ENCODE results near the gene REN. TPM values are rescaled to one million over a fixed set of nuclear protein-coding genes. Genes with fewer than 3 reads are reported as not detected.
A peak's percentile ranks its signal among the peaks of the same experiment; 100 is the strongest.

REN gene
- total RNA-seq, result not detected in 2 replicates
- not detected for polyA plus RNA-seq (2012)

GRCh38 chr1:204166219-204166618 is at the start of gene REN:
Gene REN (minus strand): TSS chr1:204166337. CDS start chr1:204166293, 44 bp downstream.
- DNase-seq (ENCODE audit: low read depth), result no peak

GRCh38 chr1:204213668-204214662 is 47.8 kb upstream of the REN start, which contains the start of gene GOLT1A:
Gene GOLT1A (minus strand): TSS chr1:204213988. CDS start chr1:204213906, 82 bp downstream.
- DNase-seq (ENCODE audit: low read depth), result peak; percentile 76

- DNase-seq (ENCODE audit: low read depth), result no peak
These were observed 46.6 kb upstream of the REN start for GRCh38 chr1:204212715-204213114.

- DNase-seq (ENCODE audit: low read depth), result no peak
These were observed 44.9 kb upstream of the REN start for GRCh38 chr1:204211046-204211445.

GRCh38 chr1:204207136-204207616 is 41.0 kb upstream of the REN start:
- DNase-seq (ENCODE audit: low read depth), result peak; percentile 66

GRCh38 chr1:204206121-204206520 is 40.0 kb upstream of the REN start:
- no peak for DNase-seq (ENCODE audit: low read depth)

GRCh38 chr1:204205486-204205885 is 39.3 kb upstream of the REN start:
- no peak for DNase-seq (ENCODE audit: low read depth)

- DNase-seq (ENCODE audit: low read depth), result no peak
These were observed 38.8 kb upstream of the REN start for GRCh38 chr1:204204944-204205343.

GRCh38 chr1:204203206-204203767 is 37.1 kb upstream of the REN start:
- no peak for DNase-seq (ENCODE audit: low read depth)

GRCh38 chr1:204202481-204202880 is 36.3 kb upstream of the REN start:
- DNase-seq (ENCODE audit: low read depth), result no peak

GRCh38 chr1:204201348-204202040 is 35.4 kb upstream of the REN start:
- DNase-seq (ENCODE audit: low read depth), result no peak

- DNase-seq (ENCODE audit: low read depth), result no peak
These were observed 33.4 kb upstream of the REN start for GRCh38 chr1:204199579-204199978.

- peak; percentile 94 for DNase-seq (ENCODE audit: low read depth)
These were observed 32.5 kb upstream of the REN start for GRCh38 chr1:204198348-204199340.

- no peak for DNase-seq (ENCODE audit: low read depth)
These were observed 30.9 kb upstream of the REN start for GRCh38 chr1:204197068-204197467.

GRCh38 chr1:204196068-204196795 is 30.1 kb upstream of the REN start, which contains the start of gene KISS1:
Gene KISS1 (minus strand): TSS chr1:204196491. CDS start chr1:204192876, 3,615 bp downstream.
- no peak for DNase-seq (ENCODE audit: low read depth)

- no peak for DNase-seq (ENCODE audit: low read depth)
These were observed 28.6 kb upstream of the REN start for GRCh38 chr1:204194771-204195170.

- no peak for DNase-seq (ENCODE audit: low read depth)
These were observed 27.9 kb upstream of the REN start for GRCh38 chr1:204194080-204194479.

- DNase-seq (ENCODE audit: low read depth), result no peak
These were observed 26.6 kb upstream of the REN start for GRCh38 chr1:204192589-204193352.

GRCh38 chr1:204192046-204192445 is 25.9 kb upstream of the REN start:
- no peak for DNase-seq (ENCODE audit: low read depth)

Measured in myocyte (in vitro differentiated cells).